GM06990 (cell line): ENCODE data around the gene P2RX2.

Experiments used
- DNase-seq: peaks from one replicate; pipeline ENCODE4 v3.0.0-alpha.2; 2011; ENCODE audit not compliant: insufficient read length; ENCODE audit errors: extremely low read depth
- H3K27me3 ChIP-seq: replicated peaks from 2 replicates; pipeline ENCODE4 v1.6.0; 2011; ENCODE audit warnings: low read length; ENCODE audit not compliant: control insufficient read depth, insufficient read depth
- H3K36me3 ChIP-seq: 2 replicates; pipeline ENCODE4 v1.5.1; 2011; ENCODE audit warnings: low read length; ENCODE audit not compliant: control insufficient read depth, insufficient read depth
- H3K4me3 ChIP-seq: replicated peaks from 2 replicates; pipeline ENCODE4 v1.5.1; 2011; ENCODE audit warnings: low read depth, mild to moderate bottlenecking, control low read depth, low read length
- CTCF ChIP-seq: IDR thresholded peaks from 2 replicates; pipeline ENCODE4 v1.5.1; 2011; ENCODE audit warnings: low read length, control low read depth, mild to moderate bottlenecking, inconsistent platforms; ENCODE audit not compliant: insufficient read depth, poor library complexity, severe bottlenecking

Gene P2RX2

DNA sequence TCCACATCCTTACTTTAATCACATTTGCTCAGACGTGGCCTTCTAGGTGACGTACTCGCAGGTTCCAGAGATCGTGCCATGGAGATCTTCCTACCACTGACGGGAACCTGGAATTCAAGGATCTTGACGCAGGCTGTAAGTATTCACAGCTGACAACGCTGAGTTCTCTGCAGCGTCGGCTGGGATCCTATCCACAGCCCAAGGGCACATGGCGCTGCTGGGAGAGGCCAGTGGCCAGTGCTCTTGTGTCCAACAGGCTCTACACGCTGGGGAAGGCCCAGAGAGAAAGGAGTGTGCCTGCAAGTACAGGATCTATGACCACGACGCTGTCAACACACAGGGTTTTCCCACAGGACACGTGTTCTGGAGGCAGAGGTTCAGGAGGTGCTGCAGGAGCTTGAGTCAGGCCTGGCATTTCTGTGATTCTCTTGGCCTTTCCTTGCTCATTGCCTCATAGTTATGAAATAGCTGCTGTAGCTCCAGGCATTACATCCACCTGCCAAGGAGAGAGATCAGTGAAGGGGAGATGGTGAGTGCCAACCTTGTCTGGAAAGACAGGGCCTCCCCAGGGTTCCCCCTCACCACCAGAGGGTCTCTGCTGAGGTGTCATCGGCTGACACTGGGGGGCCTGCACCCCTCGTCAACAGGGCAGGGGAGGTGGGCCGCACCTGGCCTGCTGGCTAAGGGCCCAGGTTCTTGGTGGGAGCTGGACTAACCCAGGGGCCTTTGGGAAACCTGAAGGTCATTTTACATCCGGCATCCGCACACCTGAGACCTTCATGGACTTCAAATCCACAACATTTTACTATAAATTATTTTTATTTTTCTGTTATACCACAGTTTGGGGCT lies 29.5 kb upstream of the P2RX2 start:
- Histone ChIP-seq H3K36me3 (no peaks in the 10 kb centered on the region), H3K4me3 (no peak overlapping the region), H3K27me3 (no peaks in the 10 kb centered on the region)
- no peak for TF ChIP-seq CTCF
- no peak for DNase-seq

DNA sequence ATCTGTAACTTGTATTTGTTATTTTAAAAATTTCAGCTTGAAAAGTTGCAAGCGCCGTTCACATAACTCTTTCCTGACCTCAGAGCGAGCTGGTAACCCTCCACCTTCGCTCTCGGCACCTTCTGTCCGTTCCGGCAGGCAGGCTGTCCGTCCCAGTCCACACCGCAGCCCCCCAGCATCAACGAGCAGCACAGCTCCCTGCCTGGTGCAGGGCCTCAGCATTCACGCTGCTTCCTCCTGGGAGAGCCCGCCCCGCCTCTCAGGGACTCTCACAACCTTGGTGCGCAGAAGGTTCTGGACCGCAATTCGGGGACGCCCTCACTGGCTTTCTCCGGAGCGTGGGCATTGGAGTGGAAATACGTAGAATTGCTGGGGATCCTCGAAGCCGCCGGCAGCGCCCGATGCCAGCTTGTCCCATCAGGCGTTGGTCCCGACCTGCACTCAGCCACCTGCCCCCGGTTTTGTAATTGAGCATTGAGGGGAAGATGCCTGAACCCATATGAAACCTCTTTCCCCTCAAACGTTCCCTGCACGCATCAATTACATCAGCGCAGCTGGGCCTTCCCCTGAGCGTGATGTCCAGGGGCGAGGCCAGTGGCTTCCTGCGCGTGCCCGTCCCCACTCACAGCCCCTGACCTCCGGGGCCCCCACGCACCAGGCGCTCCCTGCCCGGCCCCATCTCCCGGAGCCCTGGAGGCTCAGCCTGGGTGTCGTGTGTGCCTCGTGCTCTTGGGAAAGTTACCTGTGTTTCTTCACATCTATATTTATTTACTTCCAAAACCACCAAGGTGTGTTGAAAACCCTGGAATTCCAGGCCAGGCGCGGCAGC lies 27.3 kb upstream of the P2RX2 start:
- H3K4me3 ChIP-seq, result no peak overlapping the region
- H3K36me3 ChIP-seq, result no peaks in the 10 kb centered on the region
- H3K27me3 ChIP-seq, result no peaks in the 10 kb centered on the region; the same call in 1 of the 2 replicates
- TF ChIP-seq CTCF, result no peak
- no peak for DNase-seq

DNA sequence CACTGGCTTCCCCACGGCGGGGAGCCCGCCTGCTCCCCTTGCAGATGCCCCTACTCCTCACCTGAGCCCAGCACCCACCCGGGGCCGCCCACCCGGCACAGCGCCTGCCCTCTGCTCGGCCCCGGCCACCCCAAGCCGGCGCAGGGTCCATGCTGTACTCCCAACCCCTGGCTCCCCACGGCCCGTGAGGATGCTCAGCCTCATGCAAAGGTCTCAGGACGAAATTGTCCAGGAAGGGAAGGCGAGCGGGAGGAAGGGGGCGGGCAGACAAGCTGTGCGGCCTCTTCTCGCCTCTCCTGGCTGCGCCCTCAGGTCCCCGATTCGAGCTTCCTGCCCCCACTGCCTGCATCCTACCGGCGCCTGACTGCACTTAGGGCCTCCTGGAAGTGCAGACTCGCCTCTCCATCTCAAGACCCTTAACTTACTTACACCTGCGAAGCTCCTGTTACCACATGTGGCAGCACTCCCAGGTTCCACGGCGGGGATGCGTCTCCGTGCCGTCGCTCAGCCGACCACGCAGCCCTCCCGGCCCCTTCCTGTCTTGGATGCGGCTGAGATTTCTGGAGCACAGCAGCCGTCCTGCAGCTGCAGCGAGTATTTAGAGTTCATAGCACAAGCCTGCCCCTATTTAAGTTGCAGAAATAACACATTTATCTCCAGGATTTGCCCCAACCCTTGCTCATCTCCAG lies 26.1 kb upstream of the P2RX2 start:
- H3K27me3 ChIP-seq, result no peaks in the 10 kb centered on the region; the same call in 1 of the 2 replicates
- TF ChIP-seq CTCF, result no peak
- no peaks in the 10 kb centered on the region for H3K36me3 ChIP-seq
- DNase-seq, result no peak
- H3K4me3 ChIP-seq, result no peak overlapping the region

GRCh38 chr12:132593071-132593470 lies 25.5 kb upstream of the P2RX2 start:
- Histone ChIP-seq H3K4me3 (no peak overlapping the region), H3K36me3 (no peaks in the 10 kb centered on the region), H3K27me3 (no peaks in the 10 kb centered on the region; the same call in 1 of the 2 replicates)
- no peak for TF ChIP-seq CTCF
- no peak for DNase-seq

- H3K36me3 ChIP-seq, result no peaks in the 10 kb centered on the region
- no peaks in the 10 kb centered on the region; the same call in 1 of the 2 replicates for H3K27me3 ChIP-seq
- TF ChIP-seq CTCF, result no peak
- H3K4me3 ChIP-seq, result no peak overlapping the region
- no peak for DNase-seq
Measured at GRCh38 chr12:132593521-132593920, 25.1 kb upstream of the P2RX2 start.
